K562 (cell line): ENCODE results near the gene FANK1. TPM values are rescaled to one million over a fixed set of nuclear protein-coding genes. Genes with fewer than 3 reads are reported as not detected.

ENCODE experiments used
- ATAC-seq: fragments of 200-7000 bp; cut with Tn5 transposase; 3 replicates; pipeline ENCODE4 v1.9.1; 2020; ENCODE audit warnings: moderate library complexity
- BruUV-seq: library from RNA; stranded (reverse); fragments of 400-500 nt; replicated peaks from 2 replicates; lab custom pipeline; 2021; lab: Mats Ljungman, UMichigan
- CTCF ChIA-PET: fragments of 300-600 bp; formaldehyde crosslinking; extraction: SDS; loops from one replicate; lab custom pipeline; 2021; ENCODE audit warnings: low intra/inter-chr PET ratio; lab: Yijun Ruan, JAX
- POLR2A ChIA-PET: fragments of 300-600, 350-650 bp; sonication (Branson Sonifier 250); formaldehyde crosslinking; extraction: SDS; loops from one replicate; lab custom pipeline; 2021; ENCODE audit warnings: antibody characterized with exemption, inconsistent platforms; lab: Yijun Ruan, JAX
- DNase-seq, 4 experiments: peaks; one replicate each; pipeline versions ENCODE4 v3.0.0 to v3.0.0-alpha.2; 2011 to 2018; ENCODE audit warnings: low spot score in 3 of 4, mixed read lengths in 3 of 4; ENCODE audit errors: extremely low read depth in 1 of 4
- FAIRE-seq: peaks from 2 replicates; lab custom pipeline; 2011; peaks lifted over from hg19 to GRCh38; lab: Jason Lieb, UNC
- H2AFZ ChIP-seq: 2 replicates; pipeline ENCODE4 v1.6.0; 2011; ENCODE audit warnings: low read depth, low read length, control low read depth, inconsistent platforms
- H3K27ac ChIP-seq: fragments of 200-600 bp; 3 replicates; pipeline ENCODE4 v1.8.0; 2011; ENCODE audit warnings: low read depth, mild to moderate bottlenecking, control low read depth, inconsistent platforms, low read length, moderate library complexity, mixed read lengths; ENCODE audit errors: extremely low read depth
- H3K27me3 ChIP-seq, 2 experiments: fragments of 300-600 bp in 1 of 2; 2 replicates in 1 of 2; 3 replicates in 1 of 2; pipeline versions ENCODE4 v1.6.0 to v1.8.0; 2011; ENCODE audit warnings: inconsistent platforms in 2 of 2, low read length in 2 of 2, mild to moderate bottlenecking in 1 of 2, mixed read lengths in 1 of 2, moderate library complexity in 1 of 2; ENCODE audit not compliant: control insufficient read depth in 2 of 2, insufficient read depth in 2 of 2
- H3K36me3 ChIP-seq: fragments of 300-600 bp; 3 replicates; pipeline ENCODE4 v1.8.0; 2011; ENCODE audit warnings: mild to moderate bottlenecking, low read length, inconsistent platforms; ENCODE audit not compliant: control insufficient read depth, insufficient read depth
- H3K4me1 ChIP-seq, 2 experiments: fragments of 200-600 bp in 1 of 2; replicated peaks in 1 of 2; 2 replicates in 1 of 2; 3 replicates in 1 of 2; pipeline versions ENCODE4 v1.5.1 to v1.8.0; 2011; ENCODE audit warnings: inconsistent platforms in 2 of 2, low read length in 2 of 2, mild to moderate bottlenecking in 1 of 2, mixed read lengths in 1 of 2, moderate library complexity in 1 of 2; ENCODE audit not compliant: control insufficient read depth in 2 of 2, insufficient read depth in 2 of 2
- H3K4me2 ChIP-seq: 2 replicates; pipeline ENCODE4 v1.6.1; 2011; ENCODE audit warnings: low read length, control low read depth, inconsistent platforms, mixed read lengths; ENCODE audit not compliant: insufficient read depth
- H3K4me3 ChIP-seq: fragments of 200-600 bp; sonication (generic), shearing (Covaris generic); 2 replicates; pipeline ENCODE4 v1.5.1; 2016; ENCODE audit warnings: control low read depth, inconsistent platforms
- H3K79me2 ChIP-seq: fragments of 200-600 bp; 3 replicates; pipeline ENCODE4 v1.8.0; 2011; ENCODE audit warnings: low read length, inconsistent platforms; ENCODE audit not compliant: control insufficient read depth, insufficient read depth
- H3K9ac ChIP-seq, 2 experiments: 2 replicates each; pipeline versions ENCODE4 v1.6.0 to v1.6.1; 2011; ENCODE audit warnings: low read depth in 2 of 2, low read length in 2 of 2, control low read depth in 1 of 2, inconsistent platforms in 1 of 2, mild to moderate bottlenecking in 1 of 2, mixed read lengths in 1 of 2; ENCODE audit not compliant: insufficient read depth in 1 of 2
- H3K9me1 ChIP-seq: one replicate; pipeline ENCODE4 v1.6.0; 2011; ENCODE audit warnings: inconsistent platforms, mild to moderate bottlenecking, low read length, moderate library complexity; ENCODE audit not compliant: control insufficient read depth, insufficient read depth
- H3K9me3 ChIP-seq: replicated peaks from 2 replicates; pipeline ENCODE4 v1.5.1; 2011; ENCODE audit warnings: low read depth, low read length, inconsistent platforms; ENCODE audit not compliant: control insufficient read depth, insufficient read depth
- H4K20me1 ChIP-seq: replicated peaks from 2 replicates; pipeline ENCODE4 v1.6.1; 2011; ENCODE audit warnings: low read length, inconsistent platforms, mixed read lengths; ENCODE audit not compliant: control insufficient read depth, insufficient read depth
- ATF6 ChIP-seq: sonication (generic); formaldehyde crosslinking; IDR thresholded peaks from 2 replicates; pipeline ENCODE4 v1.4.0; 2020; ENCODE audit warnings: mild to moderate bottlenecking, missing genetic modification reagents
- CBX1 ChIP-seq: sonication (generic); IDR thresholded peaks from 2 replicates; pipeline ENCODE4 v1.6.1; 2016; ENCODE audit warnings: antibody characterized with exemption, low read depth, mild to moderate bottlenecking
- CEBPG ChIP-seq, 3 experiments: fragments of 200-800 bp in 1 of 3; sonication (Bioruptor generic) in 1 of 3; sonication (generic) in 1 of 3; formaldehyde crosslinking in 1 of 3; IDR thresholded peaks in 2 of 3; conservative IDR thresholded peaks in 1 of 3; 2 replicates each; pipeline versions ENCODE4 v1.6.1 to v1.8.0; 2016 to 2022; ENCODE audit warnings: missing compliant biosample characterization in 2 of 3, missing genetic modification characterization in 2 of 3, mild to moderate bottlenecking in 1 of 3, missing genetic modification reagents in 1 of 3
- CHD2 ChIP-seq: IDR thresholded peaks from 2 replicates; pipeline ENCODE4 v1.6.1; 2011; ENCODE audit warnings: low read depth, low read length
- MBD1 ChIP-seq: fragments of 250-450 bp; sonication (Bioruptor Pico); IDR thresholded peaks from 2 replicates; pipeline ENCODE4 v1.8.0; 2022; ENCODE audit warnings: inconsistent platforms
- NCOA4 ChIP-seq: fragments of 450-650 bp; IDR thresholded peaks from 2 replicates; pipeline ENCODE4 v1.6.1; 2018; ENCODE audit warnings: mild to moderate bottlenecking; ENCODE audit not compliant: partially characterized antibody
- OTX1 ChIP-seq: fragments of 450-650 bp; formaldehyde crosslinking; IDR thresholded peaks from 2 replicates; pipeline ENCODE4 v1.4.0; 2022; ENCODE audit warnings: mild to moderate bottlenecking
- RNF219 ChIP-seq: fragments of 250-450 bp; sonication (Bioruptor Pico); IDR thresholded peaks from 2 replicates; pipeline ENCODE4 v1.5.0; 2022; ENCODE audit warnings: mild to moderate bottlenecking
- SMC3 ChIP-seq: conservative IDR thresholded peaks from 2 replicates; pipeline ENCODE4 v1.6.1; 2011; ENCODE audit warnings: low read depth, low read length, improper control_type of control experiment; ENCODE audit not compliant: insufficient read depth
- ZFP1 ChIP-seq: fragments of 450-650 bp; formaldehyde crosslinking; IDR thresholded peaks from 2 replicates; pipeline ENCODE4 v1.4.0; 2020; ENCODE audit warnings: mild to moderate bottlenecking, mixed read lengths
- ZNF311 ChIP-seq: fragments of 250-450 bp; sonication (Bioruptor Pico); IDR thresholded peaks from 2 replicates; pipeline ENCODE4 v1.4.0; 2020; ENCODE audit warnings: mild to moderate bottlenecking, moderate library complexity
- ZNF79 ChIP-seq: fragments of 250-450 bp; sonication (Bioruptor Pico); IDR thresholded peaks from 2 replicates; pipeline ENCODE4 v1.4.0; 2020; ENCODE audit warnings: low read depth, mild to moderate bottlenecking, moderate library complexity
- WGBS: fragments of 100-300 bp; shearing (Covaris generic); methylation state at CpG from one replicate; pipeline ENCODE4 v1.1.6; 2016; ENCODE audit warnings: low coverage, mixed read lengths; ENCODE audit not compliant: insufficient coverage; ENCODE audit errors: missing lambda C conversion rate; 5-methylcytosine and 5-hydroxymethylcytosine counted together
- in situ Hi-C: fragments of 300-500 bp; cut with MboI; formaldehyde crosslinking; loops from 4 replicates; pipeline ENCODE4 v1.15.0; 2018; ENCODE audit warnings: inconsistent platforms, mixed read lengths
- intact Hi-C: fragments of 100-400 bp; cut with micrococcal nuclease; formaldehyde crosslinking; loops from 2 replicates; pipeline ENCODE4 v1.14.2; 2022
- polyA plus RNA-seq, 8 experiments: library from polyadenylated mRNA; depleted of rRNA in 4 of 8; stranded (reverse) in 5 of 8; unstranded in 3 of 8; fragments of >200 nt; fragmentation: Nextera tagmentation in 2 of 8; fragmentation: Illumina TruSeq in 1 of 8; extraction: Ambion mirVana in 2 of 8; extraction: Trizol in 1 of 8; gene quantifications; 2 replicates each; pipeline versions ENCODE4 v1.2.1 to v1.2.3, GENCODE V29; 2011 to 2014; ENCODE audit warnings: inconsistent platforms in 1 of 8, missing spikeins in 1 of 8
- total RNA-seq, 7 experiments: library from RNA; depleted of rRNA in 6 of 7; stranded (reverse); fragments of >200 nt in 6 of 7; fragmentation: Illumina TruSeq in 2 of 7; extraction: Trizol in 2 of 7; gene quantifications; 2 replicates each; pipeline versions ENCODE4 v1.2.1 to v1.2.3, GENCODE V29; 2011 to 2021; ENCODE audit warnings: low replicate concordance in 1 of 7
- TF ChIP-seq, protein P1 (sequence below), 2 experiments: fragments of 450-650 bp in 1 of 2; sonication (generic) in 1 of 2; formaldehyde crosslinking in 1 of 2; IDR thresholded peaks in 1 of 2; conservative IDR thresholded peaks in 1 of 2; 2 replicates each; pipeline versions ENCODE4 v1.6.1 to v1.8.1; 2016 to 2023; ENCODE audit warnings: mild to moderate bottlenecking in 2 of 2, moderate library complexity in 2 of 2, inconsistent platforms in 1 of 2, missing genetic modification reagents in 1 of 2

FANK1 gene
- total and polyA plus RNA-seq, 9 of the 15 experiments (the other 6 are each of a cell fraction or from before 2014, with no cell fraction given): 0.11 to 2.3 (median 0.51) TPM; not detected in 1

- Histone ChIP-seq H3K4me2 (no peak overlapping the region), H3K79me2 (no peaks in the 10 kb centered on the region), H3K9ac (no peak overlapping the region), H3K4me3 (no peak overlapping the region), H4K20me1 (no peaks in the 10 kb centered on the region), H3K27me3 (no peaks in the 10 kb centered on the region), H3K27ac (no peak overlapping the region), H3K9me1 (no peaks in the 10 kb centered on the region), H3K36me3 (no peaks in the 10 kb centered on the region), H3K4me1 (no peaks in the 10 kb centered on the region; a peak in 1 of 5 replicates), H2AFZ (no peak overlapping the region), H3K9me3 (no peaks in the 10 kb centered on the region)
- BruUV-seq: no TSS peak
- POLR2A ChIA-PET: interaction anchor here (0.7 kb wide), 1 partner anchor 483 kb away, joined by 3 read pairs; no protein-coding TSS in a partner anchor
- 4% methylated on average over 2 of the region's 2 CpGs for WGBS
- FAIRE-seq: no peak
- CTCF ChIA-PET: no interaction called here
- ATAC-seq: no peak
- no peak for TF ChIP-seq ZNF79 (CRISPR knock-in tag)
- TF ChIP-seq CHD2: no peak
- TF ChIP-seq RNF219: no peak
- TF ChIP-seq CEBPG (CRISPR knock-in tag; IDR thresholded peaks at IDR 0.05): no peak
- TF ChIP-seq CEBPG (tag; conservative IDR thresholded peaks at IDR 0.05 in 1 of 2, IDR thresholded peaks at IDR 0.05 in 1 of 2): no peak
- TF ChIP-seq MBD1 (CRISPR knock-in tag): no peak
- no peak for TF ChIP-seq ATF6
- no peak for TF ChIP-seq ZNF311
- no peak for TF ChIP-seq CBX1
- TF ChIP-seq NCOA4: no peak
- TF ChIP-seq SMC3: no peak
- TF ChIP-seq OTX1: no peak
- TF ChIP-seq, protein P1, sequence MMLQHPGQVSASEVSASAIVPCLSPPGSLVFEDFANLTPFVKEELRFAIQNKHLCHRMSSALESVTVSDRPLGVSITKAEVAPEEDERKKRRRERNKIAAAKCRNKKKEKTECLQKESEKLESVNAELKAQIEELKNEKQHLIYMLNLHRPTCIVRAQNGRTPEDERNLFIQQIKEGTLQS (IDR thresholded peaks at IDR 0.05): no peak
- TF ChIP-seq, protein P1 (CRISPR knock-in tag; conservative IDR thresholded peaks at IDR 0.05): no peak
- no peak for TF ChIP-seq ZFP1
- in situ Hi-C loops (no loop called here), intact Hi-C loops (no loop called here)
- DNase-seq: no peak
Observed at GRCh38 chr10:126017961-126018560, 121.7 kb downstream of the FANK1 start.
